ENCODE data around the gene TSEN34. TPM values are rescaled to one million over a fixed set of nuclear protein-coding genes. Genes with fewer than 3 reads are reported as not detected.

TSEN34 gene
- total RNA-seq, 1 experiment from 2014 or later, result 194 TPM

DNA sequence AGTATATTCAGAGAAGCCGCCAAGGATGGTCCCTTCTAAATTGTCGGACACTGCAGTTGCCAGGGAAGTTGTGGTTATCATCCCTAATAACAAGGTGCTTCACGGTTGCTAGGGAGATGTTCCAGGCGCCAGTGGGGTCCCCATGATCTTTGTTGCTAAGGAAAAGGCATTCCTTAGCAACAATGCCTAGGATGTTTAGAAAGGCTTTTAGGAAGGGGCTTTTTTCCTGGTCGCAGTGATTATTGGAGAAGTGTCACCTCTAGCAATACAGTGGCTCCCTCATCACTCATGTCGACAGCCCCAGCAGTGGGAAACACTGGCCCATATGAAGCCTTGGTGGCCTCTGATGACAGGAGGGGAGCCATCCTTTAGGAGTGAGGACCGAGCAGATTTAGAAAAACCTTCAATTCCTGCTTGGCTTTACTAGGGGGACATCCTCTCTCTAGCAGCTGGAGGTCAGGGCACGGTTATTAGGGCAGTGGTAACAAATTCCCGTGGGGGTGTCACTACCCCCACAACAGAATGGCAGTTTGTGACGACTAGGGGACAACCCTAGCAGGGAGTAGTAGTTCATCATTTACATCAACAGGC is 11.8 kb upstream of the TSEN34 start:
- TF ChIP-seq, protein P1, sequence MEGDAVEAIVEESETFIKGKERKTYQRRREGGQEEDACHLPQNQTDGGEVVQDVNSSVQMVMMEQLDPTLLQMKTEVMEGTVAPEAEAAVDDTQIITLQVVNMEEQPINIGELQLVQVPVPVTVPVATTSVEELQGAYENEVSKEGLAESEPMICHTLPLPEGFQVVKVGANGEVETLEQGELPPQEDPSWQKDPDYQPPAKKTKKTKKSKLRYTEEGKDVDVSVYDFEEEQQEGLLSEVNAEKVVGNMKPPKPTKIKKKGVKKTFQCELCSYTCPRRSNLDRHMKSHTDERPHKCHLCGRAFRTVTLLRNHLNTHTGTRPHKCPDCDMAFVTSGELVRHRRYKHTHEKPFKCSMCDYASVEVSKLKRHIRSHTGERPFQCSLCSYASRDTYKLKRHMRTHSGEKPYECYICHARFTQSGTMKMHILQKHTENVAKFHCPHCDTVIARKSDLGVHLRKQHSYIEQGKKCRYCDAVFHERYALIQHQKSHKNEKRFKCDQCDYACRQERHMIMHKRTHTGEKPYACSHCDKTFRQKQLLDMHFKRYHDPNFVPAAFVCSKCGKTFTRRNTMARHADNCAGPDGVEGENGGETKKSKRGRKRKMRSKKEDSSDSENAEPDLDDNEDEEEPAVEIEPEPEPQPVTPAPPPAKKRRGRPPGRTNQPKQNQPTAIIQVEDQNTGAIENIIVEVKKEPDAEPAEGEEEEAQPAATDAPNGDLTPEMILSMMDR (IDR thresholded peaks at IDR 0.05), result no peak
- Histone ChIP-seq H3K27ac (ENCODE audit: low read length) (no peak overlapping the region), H3K9me3 (ENCODE audit: control insufficient read depth, insufficient read depth, low read depth, low read length) (no peaks in the 10 kb centered on the region), H3K4me3 (ENCODE audit: low read depth in 2 of 2, low read length in 2 of 2) (no peak overlapping the region), H3K36me3 (ENCODE audit: control insufficient read depth, insufficient read depth, low read length) (no peaks in the 10 kb centered on the region; the same call in 1 of the 2 replicates), H3K4me1 (ENCODE audit: control insufficient read depth, insufficient read depth, low read length) (no peaks in the 10 kb centered on the region), H3K27me3 (ENCODE audit: control insufficient read depth, insufficient read depth, low read length) (no peaks in the 10 kb centered on the region)
- no peak for DNase-seq (ENCODE audit: low read depth, low spot score)
- intact Hi-C loops (cut with micrococcal nuclease; ENCODE audit: unreplicated experiment) (no loop called here), in situ Hi-C loops (cut with HindIII; ENCODE audit: low pct_unique_long_range_greater_than_20kb, low sequenced_read_pairs) (no loop called here)
- ChIA-PET CTCF (interaction anchor here (1.5 kb wide), 1 partner anchor 10 kb away, joined by 6 read pairs; the partner anchor contains the start of gene MBOAT7), POLR2A (no interaction called here)
- BruUV-seq (replicated peaks), result no TSS peak
- ATAC-seq, result no peak

DNA sequence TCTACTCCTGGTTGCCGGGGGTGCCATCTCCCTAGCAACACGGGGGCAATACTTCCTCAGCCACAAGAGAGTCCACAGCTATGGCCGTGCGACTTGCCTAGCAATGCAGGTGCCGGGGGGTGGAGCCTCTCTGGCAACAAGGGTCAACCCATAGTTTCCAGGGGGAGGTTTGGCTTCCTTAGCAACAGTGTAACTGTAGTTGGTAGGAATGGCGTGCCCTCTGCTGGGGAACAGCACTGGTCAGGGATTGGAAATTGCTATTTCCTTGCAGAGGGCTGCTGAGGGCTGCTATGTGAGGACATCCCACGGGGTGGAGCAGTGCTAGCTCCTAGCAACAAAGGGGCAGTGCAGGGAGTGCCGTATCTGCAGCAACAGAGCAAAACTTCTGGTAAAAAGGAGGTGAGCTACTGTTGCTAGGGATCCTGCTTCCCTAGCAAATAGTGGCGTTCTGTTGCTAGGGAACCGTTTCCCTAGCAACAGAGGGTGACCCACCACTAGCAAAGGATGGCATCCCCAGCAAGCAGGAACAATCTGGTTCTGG is 11.1 kb upstream of the TSEN34 start:
- intact Hi-C loops (cut with micrococcal nuclease; ENCODE audit: unreplicated experiment) (no loop called here), in situ Hi-C loops (cut with HindIII; ENCODE audit: low pct_unique_long_range_greater_than_20kb, low sequenced_read_pairs) (no loop called here)
- H3K9me3 ChIP-seq (ENCODE audit: control insufficient read depth, insufficient read depth, low read depth, low read length), result no peaks in the 10 kb centered on the region
- H3K36me3 ChIP-seq (ENCODE audit: control insufficient read depth, insufficient read depth, low read length), result no peaks in the 10 kb centered on the region; the same call in 1 of the 2 replicates
- no TSS peak for BruUV-seq (replicated peaks)
- no peaks in the 10 kb centered on the region for H3K4me1 ChIP-seq (ENCODE audit: control insufficient read depth, insufficient read depth, low read length)
- ChIA-PET CTCF (interaction anchor here (1.5 kb wide), 1 partner anchor 9 kb away, joined by 6 read pairs; the partner anchor contains the start of gene MBOAT7), POLR2A (no interaction called here)
- DNase-seq (ENCODE audit: low read depth, low spot score) (no peak), ATAC-seq (peak; percentile 72)
- no peak overlapping the region for H3K27ac ChIP-seq (ENCODE audit: low read length)
- no peak overlapping the region for H3K4me3 ChIP-seq (ENCODE audit: low read depth in 2 of 2, low read length in 2 of 2)
- no peaks in the 10 kb centered on the region for H3K27me3 ChIP-seq (ENCODE audit: control insufficient read depth, insufficient read depth, low read length)
- TF ChIP-seq SIN3A (IDR thresholded peaks at IDR 0.05; ENCODE audit: borderline replicate concordance, insufficient read depth, low read depth, low read length), result no peak
- TF ChIP-seq TCF7L2 (IDR thresholded peaks at IDR 0.05; ENCODE audit: low read depth, low read length), result no peak
- TF ChIP-seq POLR2AphosphoS5 (IDR thresholded peaks at IDR 0.05; ENCODE audit: low read depth, low read length), result no peak
- TF ChIP-seq, protein P1 (IDR thresholded peaks at IDR 0.05), result no peak
- TF ChIP-seq, protein P2, sequence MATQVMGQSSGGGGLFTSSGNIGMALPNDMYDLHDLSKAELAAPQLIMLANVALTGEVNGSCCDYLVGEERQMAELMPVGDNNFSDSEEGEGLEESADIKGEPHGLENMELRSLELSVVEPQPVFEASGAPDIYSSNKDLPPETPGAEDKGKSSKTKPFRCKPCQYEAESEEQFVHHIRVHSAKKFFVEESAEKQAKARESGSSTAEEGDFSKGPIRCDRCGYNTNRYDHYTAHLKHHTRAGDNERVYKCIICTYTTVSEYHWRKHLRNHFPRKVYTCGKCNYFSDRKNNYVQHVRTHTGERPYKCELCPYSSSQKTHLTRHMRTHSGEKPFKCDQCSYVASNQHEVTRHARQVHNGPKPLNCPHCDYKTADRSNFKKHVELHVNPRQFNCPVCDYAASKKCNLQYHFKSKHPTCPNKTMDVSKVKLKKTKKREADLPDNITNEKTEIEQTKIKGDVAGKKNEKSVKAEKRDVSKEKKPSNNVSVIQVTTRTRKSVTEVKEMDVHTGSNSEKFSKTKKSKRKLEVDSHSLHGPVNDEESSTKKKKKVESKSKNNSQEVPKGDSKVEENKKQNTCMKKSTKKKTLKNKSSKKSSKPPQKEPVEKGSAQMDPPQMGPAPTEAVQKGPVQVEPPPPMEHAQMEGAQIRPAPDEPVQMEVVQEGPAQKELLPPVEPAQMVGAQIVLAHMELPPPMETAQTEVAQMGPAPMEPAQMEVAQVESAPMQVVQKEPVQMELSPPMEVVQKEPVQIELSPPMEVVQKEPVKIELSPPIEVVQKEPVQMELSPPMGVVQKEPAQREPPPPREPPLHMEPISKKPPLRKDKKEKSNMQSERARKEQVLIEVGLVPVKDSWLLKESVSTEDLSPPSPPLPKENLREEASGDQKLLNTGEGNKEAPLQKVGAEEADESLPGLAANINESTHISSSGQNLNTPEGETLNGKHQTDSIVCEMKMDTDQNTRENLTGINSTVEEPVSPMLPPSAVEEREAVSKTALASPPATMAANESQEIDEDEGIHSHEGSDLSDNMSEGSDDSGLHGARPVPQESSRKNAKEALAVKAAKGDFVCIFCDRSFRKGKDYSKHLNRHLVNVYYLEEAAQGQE (IDR thresholded peaks at IDR 0.05; ENCODE audit: insufficient read depth in 1 of 2, low read depth in 2 of 2, low read length in 1 of 2), result no peak
